Spleen (tissue), 7 donors: Measurements from ENCODE around the gene YTHDF1.

Experiments
- CTCF ChIP-seq, 11 experiments: fragments of 200-600 bp in 7 of 11; fragments of 450-650 bp in 4 of 11; sonication (generic) in 4 of 11; IDR thresholded peaks in 8 of 11; conservative IDR thresholded peaks in 3 of 11; 1 replicate in 7 of 11; 2 replicates in 4 of 11; pipeline versions ENCODE4 v1.4.0 to v1.8.0; 2016 to 2021; ENCODE audit warnings: antibody characterized with exemption in 11 of 11, inconsistent platforms in 4 of 11, mild to moderate bottlenecking in 1 of 11
- POLR2A ChIP-seq, 3 donors: fragments of 450-650 bp; IDR thresholded peaks; one replicate each; pipeline ENCODE4 v1.5.1; 2017; ENCODE audit warnings: antibody characterized with exemption in 3 of 3, mild to moderate bottlenecking in 1 of 3
- donor health status: DM: no; HTN: no; CAD: no; lungs with moderate emphysema.
- donor health status: DM: no; HTN: no; CAD: no.
- donor health status: DM: no; HTN: no; CAD: no.

GRCh38 chr20:63158845-63159244, 57.1 kb downstream of the YTHDF1 start:
- TF ChIP-seq POLR2A (IDR thresholded peaks at IDR 0.05): no peak
- TF ChIP-seq CTCF (IDR thresholded peaks at IDR 0.05 in 8 of 11, conservative IDR thresholded peaks at IDR 0.05 in 3 of 11): no peak
